Endothelial cell of umbilical vein (primary cell): Measurements from ENCODE around the gene MAST4. TPM values are rescaled to one million over a fixed set of nuclear protein-coding genes. Genes with fewer than 3 reads are reported as not detected.

ENCODE experiments used
- BruUV-seq: library from RNA; stranded (reverse); fragments of 400-500 nt; replicated peaks from 2 replicates; lab custom pipeline; 2021; lab: Mats Ljungman, UMichigan
- CTCF ChIA-PET: fragments of 300-600, 350-600 bp; sonication (Branson Sonifier 250); formaldehyde crosslinking; loops from one replicate; lab custom pipeline; 2021; ENCODE audit warnings: antibody characterized with exemption, inconsistent platforms; lab: Charles Lee
- POLR2A ChIA-PET: fragments of 300-600, 350-600 bp; sonication (Branson Sonifier 250); formaldehyde crosslinking; loops from one replicate; lab custom pipeline; 2021; ENCODE audit warnings: antibody characterized with exemption, inconsistent platforms; lab: Charles Lee
- DNase-seq: peaks from one replicate; pipeline ENCODE4 v3.0.0-alpha.2; 2011; ENCODE audit warnings: low read depth, low spot score
- FAIRE-seq: peaks from 2 replicates; lab custom pipeline; 2011; peaks lifted over from hg19 to GRCh38; lab: Jason Lieb, UNC
- H2AFZ ChIP-seq: 2 replicates; pipeline ENCODE4 v1.6.0; 2012; ENCODE audit warnings: low read depth, low read length, control low read depth, inconsistent platforms
- H3K27ac ChIP-seq: 2 replicates; pipeline ENCODE4 v1.5.1; 2011; ENCODE audit warnings: low read depth, mild to moderate bottlenecking, control low read depth, low read length, moderate library complexity; ENCODE audit not compliant: insufficient read depth
- H3K27me3 ChIP-seq, 2 experiments: 2 replicates each; pipeline versions ENCODE4 v1.6.0 to v1.6.1; 2011; ENCODE audit warnings: low read length in 2 of 2, mixed read lengths in 1 of 2; ENCODE audit not compliant: control insufficient read depth in 2 of 2, insufficient read depth in 2 of 2
- H3K36me3 ChIP-seq, 2 experiments: 2 replicates in 1 of 2; 3 replicates in 1 of 2; pipeline ENCODE4 v1.5.1; 2011; ENCODE audit warnings: low read length in 2 of 2, mild to moderate bottlenecking in 1 of 2, moderate library complexity in 1 of 2; ENCODE audit not compliant: control insufficient read depth in 2 of 2, insufficient read depth in 2 of 2; ENCODE audit errors: extremely low read depth in 1 of 2
- H3K4me1 ChIP-seq: 3 replicates; pipeline ENCODE4 v1.5.1; 2011; ENCODE audit warnings: mild to moderate bottlenecking, low read length; ENCODE audit not compliant: control insufficient read depth, insufficient read depth; ENCODE audit errors: extremely low read depth
- H3K4me2 ChIP-seq: 2 replicates; pipeline ENCODE4 v1.6.1; 2011; ENCODE audit warnings: low read length, control low read depth, mixed read lengths; ENCODE audit not compliant: insufficient read depth
- H3K4me3 ChIP-seq, 3 experiments: fragments of 200-600 bp in 1 of 3; sonication (generic), shearing (Covaris generic) in 1 of 3; replicated peaks in 1 of 3; 2 replicates each; pipeline ENCODE4 v1.5.1; 2011 to 2016; ENCODE audit warnings: control low read depth in 3 of 3, low read length in 3 of 3, mild to moderate bottlenecking in 2 of 3, inconsistent platforms in 1 of 3, low read depth in 1 of 3, moderate library complexity in 1 of 3; ENCODE audit not compliant: insufficient read depth in 1 of 3
- H3K79me2 ChIP-seq: 2 replicates; pipeline ENCODE4 v1.6.0; 2012; ENCODE audit warnings: low read length, inconsistent platforms; ENCODE audit not compliant: control insufficient read depth, insufficient read depth
- H3K9ac ChIP-seq: replicated peaks from 2 replicates; pipeline ENCODE3; 2011; ENCODE audit warnings: low read length, control low read depth; ENCODE audit not compliant: insufficient read depth; ENCODE audit errors: extremely low read depth
- H3K9me1 ChIP-seq: replicated peaks from 3 replicates; pipeline ENCODE4 v1.6.0; 2011; ENCODE audit warnings: mild to moderate bottlenecking, low read length; ENCODE audit not compliant: control insufficient read depth, insufficient read depth; ENCODE audit errors: extremely low read depth
- H3K9me3 ChIP-seq: replicated peaks from 2 replicates; pipeline ENCODE4 v1.5.1; 2012; ENCODE audit warnings: low read length, inconsistent platforms; ENCODE audit not compliant: control insufficient read depth, insufficient read depth
- H4K20me1 ChIP-seq: replicated peaks from 2 replicates; pipeline ENCODE3; 2011; ENCODE audit warnings: mild to moderate bottlenecking, low read length; ENCODE audit not compliant: control insufficient read depth, insufficient read depth; ENCODE audit errors: extremely low read depth
- CTCF ChIP-seq, 2 donors: IDR thresholded peaks; 1 replicate in 1 of 2; 2 replicates in 1 of 2; pipeline ENCODE4 v1.5.1; 2011; ENCODE audit warnings: low read length in 2 of 2, mild to moderate bottlenecking in 2 of 2, moderate library complexity in 2 of 2, control low read depth in 1 of 2, inconsistent platforms in 1 of 2, low read depth in 1 of 2; ENCODE audit not compliant: insufficient read depth in 1 of 2; ENCODE audit errors: extremely low read depth in 1 of 2
- EZH2 ChIP-seq: IDR thresholded peaks from 2 replicates; pipeline ENCODE4 v1.6.1; 2012; ENCODE audit warnings: borderline replicate concordance, low read depth, mild to moderate bottlenecking, moderate library complexity, low read length, inconsistent platforms; ENCODE audit not compliant: severe bottlenecking
- FOS ChIP-seq: IDR thresholded peaks from 2 replicates; pipeline ENCODE4 v1.6.1; 2011; ENCODE audit warnings: mild to moderate bottlenecking, low read length, moderate library complexity, borderline replicate concordance; ENCODE audit not compliant: insufficient read depth
- GATA2 ChIP-seq: IDR thresholded peaks from 2 replicates; pipeline ENCODE4 v1.7.0; 2011; ENCODE audit warnings: low read depth, mild to moderate bottlenecking, moderate library complexity, mixed read lengths, low read length; ENCODE audit not compliant: insufficient read length, insufficient read depth
- JUN ChIP-seq: IDR thresholded peaks from 2 replicates; pipeline ENCODE4 v1.6.1; 2011; ENCODE audit warnings: borderline replicate concordance, low read depth; ENCODE audit not compliant: insufficient read length, insufficient read depth
- MAX ChIP-seq: IDR thresholded peaks from 2 replicates; pipeline ENCODE4 v1.6.1; 2011; ENCODE audit not compliant: insufficient read depth, insufficient read length
- MYC ChIP-seq: IDR thresholded peaks from one replicate; pipeline ENCODE4 v1.6.1; 2011; ENCODE audit warnings: mild to moderate bottlenecking, low read depth, low read length
- POLR2A ChIP-seq: IDR thresholded peaks from 2 replicates; pipeline ENCODE4 v1.6.1; 2012; ENCODE audit warnings: low read depth, mild to moderate bottlenecking, control low read depth, low read length
- POLR2AphosphoS5 ChIP-seq: IDR thresholded peaks from 2 replicates; pipeline ENCODE4 v1.6.1; 2012; ENCODE audit warnings: low read depth, mild to moderate bottlenecking, control low read depth, low read length, moderate library complexity; ENCODE audit not compliant: insufficient read depth
- dilution Hi-C: fragments of 300-500 bp; cut with MboI; formaldehyde crosslinking; loops from one replicate; pipeline ENCODE4 v1.15.0; 2019; ENCODE audit warnings: low sequenced_read_pairs; ENCODE audit not compliant: extremely low pct_ligation_motif_present
- intact Hi-C: fragments of 100-400 bp; cut with micrococcal nuclease; formaldehyde crosslinking; loops from one replicate; pipeline ENCODE4 v1.10.0; 2022
- polyA plus RNA-seq, 4 experiments: library from polyadenylated mRNA; depleted of rRNA in 3 of 4; stranded (reverse) in 3 of 4; unstranded in 1 of 4; fragments of >200 nt; gene quantifications; 2 replicates each; pipeline versions ENCODE4 v1.2.1 to v1.2.3, GENCODE V29; 2011 to 2012; ENCODE audit warnings: missing spikeins in 1 of 4
- total RNA-seq: library from RNA; stranded (reverse); gene quantifications from 2 replicates; pipeline ENCODE4 v1.2.3, GENCODE V29; 2021

The MAST4 gene
- total and polyA plus RNA-seq, 2 donors (not counting 3 experiments of a cell fraction or from before 2014, with no cell fraction given), result 40.2 to 116 TPM

DNA sequence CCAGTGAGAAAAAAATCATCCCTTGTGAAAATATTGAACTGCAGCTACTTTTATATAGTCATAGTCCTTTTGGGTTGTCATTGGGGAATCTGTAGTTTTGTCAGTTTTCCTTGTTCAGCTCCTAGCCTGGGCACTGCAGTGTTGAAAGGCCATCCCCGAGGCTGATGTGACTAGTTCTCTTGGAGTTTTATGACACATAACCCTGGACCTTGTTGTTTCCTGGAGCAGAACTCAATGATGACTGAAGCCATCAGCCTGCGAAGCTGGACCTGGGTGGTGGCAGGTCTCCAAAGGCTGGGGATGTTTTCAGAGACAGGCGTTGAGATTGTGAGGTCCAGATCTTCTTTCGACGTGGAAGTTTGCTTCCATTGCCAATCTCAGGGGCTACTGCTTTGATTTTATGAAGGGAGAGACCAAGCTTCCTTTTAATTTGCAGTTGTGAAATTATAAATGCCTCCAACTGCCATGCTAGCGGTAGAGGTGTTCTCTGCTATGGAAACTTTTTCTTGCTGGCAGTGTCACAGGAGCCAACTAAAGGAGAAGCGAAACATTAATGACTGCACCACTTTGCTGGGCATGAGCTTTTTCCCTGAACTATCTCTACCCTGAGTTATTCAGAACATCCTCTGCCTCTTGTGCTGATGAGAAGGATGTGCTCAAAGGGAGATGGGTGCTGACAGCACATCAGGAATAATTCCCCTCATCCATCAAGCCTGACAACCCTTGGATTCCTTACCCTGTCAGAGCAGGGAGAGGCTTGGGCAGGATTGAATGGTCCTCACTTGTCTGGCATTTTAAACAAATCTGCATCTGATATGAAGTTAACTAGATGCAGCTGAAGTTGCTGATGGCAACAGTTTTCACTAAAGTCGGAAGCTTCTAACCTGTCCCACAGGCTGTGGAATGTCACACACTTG, 209.6 kb downstream of the MAST4 start:
- Histone ChIP-seq H2AFZ (no peak overlapping the region), H3K79me2 (no peaks in the 10 kb centered on the region), H3K27me3 (peaks cover 13 to 15% of the 10 kb centered on the region in 2 experiments), H3K9me1 (no peaks in the 10 kb centered on the region), H3K27ac (no peak overlapping the region), H3K36me3 (no peaks in the 10 kb centered on the region), H3K9me3 (no peaks in the 10 kb centered on the region), H4K20me1 (no peaks in the 10 kb centered on the region), H3K4me1 (no peaks in the 10 kb centered on the region), H3K4me2 (no peak overlapping the region), H3K4me3 (no peak overlapping the region), H3K9ac (no peak overlapping the region)
- no peak for FAIRE-seq
- CTCF ChIA-PET, result interaction anchor here (1.0 to 1.6 kb wide), 4 partner anchors 9 to 175 kb away, joined by 3 to 7 read pairs (median 4); no protein-coding TSS in a partner anchor
- DNase-seq, result no peak
- POLR2A ChIA-PET, result no interaction called here
- dilution Hi-C loops, result no loop called here
- no TSS peak for BruUV-seq
- TF ChIP-seq GATA2, result no peak
- no peak for TF ChIP-seq JUN
- TF ChIP-seq EZH2, result no peak
- no peak for TF ChIP-seq POLR2A
- no peak for TF ChIP-seq FOS
- TF ChIP-seq POLR2AphosphoS5, result no peak
- TF ChIP-seq MYC, result no peak
- TF ChIP-seq MAX, result no peak
- no peak for TF ChIP-seq CTCF (IDR thresholded peaks at IDR 0.05; ENCODE audit: extremely low read depth in 1 of 2, insufficient read depth in 1 of 2, low read depth in 1 of 2, low read length in 2 of 2)
- intact Hi-C loops, result loop anchor here (5.0 to 10.0 kb wide), 3 partner anchors 182 to 349 kb away; no protein-coding TSS in a partner anchor
